ENCODE measurements around the gene SPATA31E1. TPM values are rescaled to one million over a fixed set of nuclear protein-coding genes. Genes with fewer than 3 reads are reported as not detected.

The SPATA31E1 gene
- total and polyA plus RNA-seq, 10 of the 15 experiments (the other 5 are each of a cell fraction or from before 2014, with no cell fraction given), result not detected

DNA sequence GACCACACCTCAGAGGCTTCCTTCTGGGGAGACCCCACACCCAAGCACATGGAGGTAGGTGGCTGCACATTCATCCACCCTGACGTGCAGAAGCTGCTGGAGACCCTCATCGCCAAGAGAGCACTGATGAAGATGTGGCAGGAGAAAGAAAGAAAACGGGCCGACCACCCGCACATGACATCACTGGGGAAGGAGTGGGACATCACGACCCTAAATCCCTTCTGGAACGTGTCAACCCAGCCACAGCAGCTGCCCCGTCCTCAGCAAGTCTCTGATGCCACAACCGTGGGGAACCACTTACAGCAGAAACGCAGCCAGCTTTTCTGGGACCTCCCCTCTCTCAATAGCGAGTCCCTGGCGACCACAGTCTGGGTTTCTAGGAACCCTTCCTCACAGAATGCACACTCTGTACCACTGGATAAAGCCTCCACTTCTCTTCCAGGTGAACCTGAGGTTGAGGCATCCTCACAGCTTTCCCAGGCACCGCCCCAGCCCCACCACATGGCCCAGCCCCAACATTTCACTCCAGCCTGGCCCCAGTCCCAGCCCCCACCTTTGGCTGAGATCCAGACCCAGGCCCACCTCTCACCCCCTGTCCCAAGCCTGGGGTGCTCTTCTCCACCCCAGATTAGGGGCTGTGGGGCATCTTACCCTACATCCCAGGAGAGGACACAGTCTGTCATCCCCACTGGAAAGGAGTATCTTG lies 3.0 kb downstream of the SPATA31E1 start (continued):
- TF ChIP-seq, protein P1, sequence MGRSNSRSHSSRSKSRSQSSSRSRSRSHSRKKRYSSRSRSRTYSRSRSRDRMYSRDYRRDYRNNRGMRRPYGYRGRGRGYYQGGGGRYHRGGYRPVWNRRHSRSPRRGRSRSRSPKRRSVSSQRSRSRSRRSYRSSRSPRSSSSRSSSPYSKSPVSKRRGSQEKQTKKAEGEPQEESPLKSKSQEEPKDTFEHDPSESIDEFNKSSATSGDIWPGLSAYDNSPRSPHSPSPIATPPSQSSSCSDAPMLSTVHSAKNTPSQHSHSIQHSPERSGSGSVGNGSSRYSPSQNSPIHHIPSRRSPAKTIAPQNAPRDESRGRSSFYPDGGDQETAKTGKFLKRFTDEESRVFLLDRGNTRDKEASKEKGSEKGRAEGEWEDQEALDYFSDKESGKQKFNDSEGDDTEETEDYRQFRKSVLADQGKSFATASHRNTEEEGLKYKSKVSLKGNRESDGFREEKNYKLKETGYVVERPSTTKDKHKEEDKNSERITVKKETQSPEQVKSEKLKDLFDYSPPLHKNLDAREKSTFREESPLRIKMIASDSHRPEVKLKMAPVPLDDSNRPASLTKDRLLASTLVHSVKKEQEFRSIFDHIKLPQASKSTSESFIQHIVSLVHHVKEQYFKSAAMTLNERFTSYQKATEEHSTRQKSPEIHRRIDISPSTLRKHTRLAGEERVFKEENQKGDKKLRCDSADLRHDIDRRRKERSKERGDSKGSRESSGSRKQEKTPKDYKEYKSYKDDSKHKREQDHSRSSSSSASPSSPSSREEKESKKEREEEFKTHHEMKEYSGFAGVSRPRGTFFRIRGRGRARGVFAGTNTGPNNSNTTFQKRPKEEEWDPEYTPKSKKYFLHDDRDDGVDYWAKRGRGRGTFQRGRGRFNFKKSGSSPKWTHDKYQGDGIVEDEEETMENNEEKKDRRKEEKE (IDR thresholded peaks at IDR 0.05), result no peak
- TF ChIP-seq BCL11A (IDR thresholded peaks at IDR 0.05; ENCODE audit: low read depth, low read length), result no peak
- TF ChIP-seq, protein P2, sequence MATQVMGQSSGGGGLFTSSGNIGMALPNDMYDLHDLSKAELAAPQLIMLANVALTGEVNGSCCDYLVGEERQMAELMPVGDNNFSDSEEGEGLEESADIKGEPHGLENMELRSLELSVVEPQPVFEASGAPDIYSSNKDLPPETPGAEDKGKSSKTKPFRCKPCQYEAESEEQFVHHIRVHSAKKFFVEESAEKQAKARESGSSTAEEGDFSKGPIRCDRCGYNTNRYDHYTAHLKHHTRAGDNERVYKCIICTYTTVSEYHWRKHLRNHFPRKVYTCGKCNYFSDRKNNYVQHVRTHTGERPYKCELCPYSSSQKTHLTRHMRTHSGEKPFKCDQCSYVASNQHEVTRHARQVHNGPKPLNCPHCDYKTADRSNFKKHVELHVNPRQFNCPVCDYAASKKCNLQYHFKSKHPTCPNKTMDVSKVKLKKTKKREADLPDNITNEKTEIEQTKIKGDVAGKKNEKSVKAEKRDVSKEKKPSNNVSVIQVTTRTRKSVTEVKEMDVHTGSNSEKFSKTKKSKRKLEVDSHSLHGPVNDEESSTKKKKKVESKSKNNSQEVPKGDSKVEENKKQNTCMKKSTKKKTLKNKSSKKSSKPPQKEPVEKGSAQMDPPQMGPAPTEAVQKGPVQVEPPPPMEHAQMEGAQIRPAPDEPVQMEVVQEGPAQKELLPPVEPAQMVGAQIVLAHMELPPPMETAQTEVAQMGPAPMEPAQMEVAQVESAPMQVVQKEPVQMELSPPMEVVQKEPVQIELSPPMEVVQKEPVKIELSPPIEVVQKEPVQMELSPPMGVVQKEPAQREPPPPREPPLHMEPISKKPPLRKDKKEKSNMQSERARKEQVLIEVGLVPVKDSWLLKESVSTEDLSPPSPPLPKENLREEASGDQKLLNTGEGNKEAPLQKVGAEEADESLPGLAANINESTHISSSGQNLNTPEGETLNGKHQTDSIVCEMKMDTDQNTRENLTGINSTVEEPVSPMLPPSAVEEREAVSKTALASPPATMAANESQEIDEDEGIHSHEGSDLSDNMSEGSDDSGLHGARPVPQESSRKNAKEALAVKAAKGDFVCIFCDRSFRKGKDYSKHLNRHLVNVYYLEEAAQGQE (IDR thresholded peaks at IDR 0.05; ENCODE audit: low read depth, low read length), result no peak

GRCh38 chr9:87886210-87886932 lies 3.7 kb downstream of the SPATA31E1 start:
- ATAC-seq (no peak), DNase-seq (ENCODE audit: low read depth, low spot score) (no peak), FAIRE-seq (no peak)
- ChIA-PET POLR2A (no interaction called here), SMC1A (ENCODE audit: uncharacterized antibody, unreplicated experiment) (no interaction called here), RAD21 (ENCODE audit: unreplicated experiment) (no interaction called here), CTCF (no interaction called here)
- no peaks in the 10 kb centered on the region for H3K4me1 ChIP-seq (ENCODE audit: control insufficient read depth, insufficient read depth, low read length)
- no peaks in the 10 kb centered on the region for H3K79me2 ChIP-seq (ENCODE audit: control insufficient read depth, insufficient read depth, low read length)
- H3K4me2 ChIP-seq (ENCODE audit: control insufficient read depth, insufficient read depth), result no peak overlapping the region
- H3K9me3 ChIP-seq (replicated peaks; ENCODE audit: control insufficient read depth, insufficient read depth, low read length), result no peaks in the 10 kb centered on the region
- BruUV-seq (replicated peaks), result no TSS peak
- no peaks in the 10 kb centered on the region for H4K20me1 ChIP-seq (ENCODE audit: control insufficient read depth, insufficient read depth)
- intact Hi-C loops (cut with micrococcal nuclease; ENCODE audit: unreplicated experiment), result no loop called here
- no peak overlapping the region for H2AFZ ChIP-seq (ENCODE audit: control insufficient read depth, low read depth, low read length)
- H3K9ac ChIP-seq (ENCODE audit: control insufficient read depth, insufficient read depth, low read length), result no peak overlapping the region
- in situ Hi-C loops (cut with MboI), result no loop called here
- no peaks in the 10 kb centered on the region for H3K27me3 ChIP-seq (replicated peaks in 1 of 2; ENCODE audit: control insufficient read depth in 2 of 2, insufficient read depth in 2 of 2, low read length in 1 of 2)
- H3K4me3 ChIP-seq, result no peak overlapping the region
- H3K36me3 ChIP-seq (ENCODE audit: control insufficient read depth in 2 of 2, insufficient read depth in 2 of 2, low read length in 1 of 2), result no peaks in the 10 kb centered on the region
- no peak overlapping the region for H3K27ac ChIP-seq (ENCODE audit: control insufficient read depth, insufficient read depth)
- WGBS (ENCODE audit: insufficient coverage, insufficient replicate concordance, low lambda C conversion rate, missing lambda C conversion rate), result 20% methylated on average over 11 of the region's 11 CpGs
- no peak for TF ChIP-seq CREB1 (IDR thresholded peaks at IDR 0.05; ENCODE audit: low read depth)
- no peak for TF ChIP-seq BMI1 (IDR thresholded peaks at IDR 0.05; ENCODE audit: borderline replicate concordance)
- TF ChIP-seq ZBTB40 (IDR thresholded peaks at IDR 0.05; ENCODE audit: borderline replicate concordance), result no peak
- no peak for TF ChIP-seq MYC (IDR thresholded peaks at IDR 0.05; ENCODE audit: insufficient read depth, insufficient read length, insufficient replicate concordance, low read length, severe bottlenecking)
- no peak for TF ChIP-seq NR2F1 (conservative IDR thresholded peaks at IDR 0.05)
- TF ChIP-seq RAD51 (IDR thresholded peaks at IDR 0.05), result no peak
- no peak for TF ChIP-seq KAT2A (conservative IDR thresholded peaks at IDR 0.05; ENCODE audit: control insufficient read depth, low read depth, low read length)

Data from GM12878 (cell line).